BJ (cell line): ENCODE results near the gene CERS6. TPM values are rescaled to one million over a fixed set of nuclear protein-coding genes. Genes with fewer than 3 reads are reported as not detected.

ENCODE experiments used
- CTCF ChIA-PET: fragments of 350-600 bp; formaldehyde crosslinking; extraction: SDS; loops from one replicate; lab custom pipeline; 2021; ENCODE audit warnings: antibody characterized with exemption, inconsistent platforms; lab: Yijun Ruan, JAX
- POLR2A ChIA-PET: fragments of 300-600 bp; sonication (Branson Sonifier 250); formaldehyde crosslinking; extraction: SDS; loops from one replicate; lab custom pipeline; 2021; ENCODE audit warnings: antibody characterized with exemption; lab: Charles Lee
- DNase-seq: peaks from one replicate; pipeline ENCODE4 v3.0.0-alpha.2; 2011; ENCODE audit warnings: low read depth
- H3K27me3 ChIP-seq: 2 replicates; pipeline ENCODE4 v1.6.0; 2011; ENCODE audit warnings: low read length; ENCODE audit not compliant: control insufficient read depth, insufficient read depth
- H3K36me3 ChIP-seq: 2 replicates; pipeline ENCODE4 v1.5.1; 2011; ENCODE audit warnings: low read length; ENCODE audit not compliant: control insufficient read depth, insufficient read depth
- H3K4me3 ChIP-seq: 2 replicates; pipeline ENCODE4 v1.5.1; 2011; ENCODE audit warnings: low read depth, mild to moderate bottlenecking, control low read depth, low read length
- polyA plus RNA-seq: library from polyadenylated mRNA; depleted of rRNA; stranded (reverse); fragments of >200 nt; gene quantifications from 2 replicates; pipeline ENCODE4 v1.2.3, GENCODE V29; 2011
- TF ChIP-seq, protein P1 (sequence below): IDR thresholded peaks from 2 replicates; pipeline ENCODE4 v1.5.1; 2011; ENCODE audit warnings: low read depth, mild to moderate bottlenecking, control low read depth, inconsistent platforms, low read length, moderate library complexity; ENCODE audit not compliant: insufficient read depth

Gene CERS6
- polyA plus RNA-seq, 1 experiment, result 1.6 TPM

DNA sequence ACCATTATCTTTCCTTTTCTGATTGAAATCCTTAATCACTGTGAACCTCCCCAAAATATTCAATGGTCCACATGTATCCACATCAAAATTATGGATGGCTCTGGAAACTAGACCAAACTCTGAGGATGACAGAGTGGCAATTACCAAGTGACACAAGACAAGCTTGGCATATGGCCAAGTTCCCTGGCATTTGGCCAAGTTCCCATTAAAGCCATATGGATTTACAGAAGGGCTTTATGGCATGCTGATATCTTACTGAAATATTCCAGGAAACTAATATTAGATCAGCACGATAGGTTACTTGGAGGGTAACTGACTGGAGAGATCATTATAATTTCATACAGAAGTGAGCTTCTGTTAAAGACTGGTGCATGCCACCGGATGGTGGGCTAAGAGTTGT, 21.9 kb upstream of the CERS6 start:
- CTCF ChIA-PET, result interaction anchor here (0.6 kb wide), 1 partner anchor 9 kb away, joined by 3 read pairs; no protein-coding TSS in a partner anchor
- H3K36me3 ChIP-seq, result no peaks in the 10 kb centered on the region
- POLR2A ChIA-PET, result interaction anchor here (0.6 kb wide), 1 partner anchor 111 kb away, joined by 4 read pairs; no protein-coding TSS in a partner anchor
- TF ChIP-seq, protein P1, sequence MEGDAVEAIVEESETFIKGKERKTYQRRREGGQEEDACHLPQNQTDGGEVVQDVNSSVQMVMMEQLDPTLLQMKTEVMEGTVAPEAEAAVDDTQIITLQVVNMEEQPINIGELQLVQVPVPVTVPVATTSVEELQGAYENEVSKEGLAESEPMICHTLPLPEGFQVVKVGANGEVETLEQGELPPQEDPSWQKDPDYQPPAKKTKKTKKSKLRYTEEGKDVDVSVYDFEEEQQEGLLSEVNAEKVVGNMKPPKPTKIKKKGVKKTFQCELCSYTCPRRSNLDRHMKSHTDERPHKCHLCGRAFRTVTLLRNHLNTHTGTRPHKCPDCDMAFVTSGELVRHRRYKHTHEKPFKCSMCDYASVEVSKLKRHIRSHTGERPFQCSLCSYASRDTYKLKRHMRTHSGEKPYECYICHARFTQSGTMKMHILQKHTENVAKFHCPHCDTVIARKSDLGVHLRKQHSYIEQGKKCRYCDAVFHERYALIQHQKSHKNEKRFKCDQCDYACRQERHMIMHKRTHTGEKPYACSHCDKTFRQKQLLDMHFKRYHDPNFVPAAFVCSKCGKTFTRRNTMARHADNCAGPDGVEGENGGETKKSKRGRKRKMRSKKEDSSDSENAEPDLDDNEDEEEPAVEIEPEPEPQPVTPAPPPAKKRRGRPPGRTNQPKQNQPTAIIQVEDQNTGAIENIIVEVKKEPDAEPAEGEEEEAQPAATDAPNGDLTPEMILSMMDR, result no peak
- peaks cover 2% of the 10 kb centered on the region; the same call in 1 of the 2 replicates for H3K27me3 ChIP-seq
- no peak overlapping the region for H3K4me3 ChIP-seq
- DNase-seq, result no peak

DNA sequence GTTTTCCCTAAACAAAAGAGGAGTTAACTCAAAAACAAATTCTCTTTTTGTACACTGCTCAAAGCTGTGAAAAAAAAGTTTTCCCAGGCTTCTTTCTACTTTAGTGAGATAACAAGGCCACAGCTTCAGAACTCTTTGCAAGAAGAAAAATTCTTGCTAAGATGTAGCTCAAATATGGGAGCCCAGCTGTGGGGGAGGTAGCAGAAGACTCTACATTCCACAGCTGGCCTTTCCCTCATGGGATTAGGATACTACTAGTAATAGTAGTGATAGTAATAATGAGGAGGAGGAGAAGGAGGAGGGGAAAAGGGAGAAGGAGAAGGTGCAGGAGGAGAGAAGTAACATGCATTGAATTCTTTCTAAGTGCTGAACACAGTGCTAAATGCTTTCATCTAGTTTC, 19.2 kb upstream of the CERS6 start:
- no peak for DNase-seq
- POLR2A ChIA-PET, result no interaction called here
- Histone ChIP-seq H3K27me3 (peaks cover 2% of the 10 kb centered on the region; the same call in 1 of the 2 replicates), H3K4me3 (no peak overlapping the region), H3K36me3 (no peaks in the 10 kb centered on the region)
- CTCF ChIA-PET, result no interaction called here
- TF ChIP-seq, protein P1, result no peak

DNA sequence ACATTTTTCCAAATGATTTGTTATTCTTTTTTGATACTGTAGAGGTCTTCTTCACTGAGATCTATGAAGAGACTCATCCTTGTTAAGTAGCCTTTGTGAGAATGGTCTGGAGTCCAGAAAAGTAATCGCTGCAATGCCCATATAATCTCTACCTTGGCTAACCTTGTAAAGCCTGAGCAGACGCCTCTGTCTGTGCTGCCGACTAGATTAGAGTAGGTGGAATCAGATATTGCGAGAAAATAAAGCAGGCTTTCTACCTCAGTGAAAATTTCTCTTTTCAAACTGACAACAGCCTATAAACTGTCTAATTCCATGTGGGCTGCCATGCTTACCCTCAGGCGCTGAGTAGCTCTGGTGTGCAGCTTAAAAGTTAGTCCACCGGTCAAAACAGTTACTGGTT, 17.5 kb upstream of the CERS6 start:
- ChIA-PET POLR2A (no interaction called here), CTCF (no interaction called here)
- Histone ChIP-seq H3K4me3 (no peak overlapping the region), H3K27me3 (peaks cover 2% of the 10 kb centered on the region; the same call in 1 of the 2 replicates), H3K36me3 (no peaks in the 10 kb centered on the region)
- TF ChIP-seq, protein P1, result no peak
- DNase-seq, result no peak

DNA sequence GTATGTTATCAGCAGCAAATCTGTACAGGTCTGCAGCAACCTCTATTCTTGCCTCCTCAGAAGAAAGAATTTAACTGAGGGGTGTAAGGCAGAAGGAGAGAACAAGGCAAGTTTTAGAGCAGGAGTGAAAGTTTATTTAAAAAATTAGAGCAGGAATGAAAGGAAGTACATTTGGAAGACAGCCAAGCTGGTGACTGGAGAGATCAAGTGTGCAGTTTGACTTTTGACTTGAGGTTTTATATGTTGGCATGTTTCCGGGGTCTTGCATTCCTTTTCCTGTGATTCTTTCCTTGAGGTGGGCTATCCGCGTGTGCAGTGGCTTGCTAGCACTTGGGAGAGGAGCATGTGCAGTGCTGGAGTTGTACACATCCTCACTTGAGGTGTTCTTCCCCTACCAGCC, 16.5 kb upstream of the CERS6 start:
- H3K36me3 ChIP-seq, result no peaks in the 10 kb centered on the region
- no peak for DNase-seq
- TF ChIP-seq, protein P1, result no peak
- H3K4me3 ChIP-seq, result no peak overlapping the region
- ChIA-PET CTCF (no interaction called here), POLR2A (no interaction called here)
- peaks cover 2% of the 10 kb centered on the region; the same call in 1 of the 2 replicates for H3K27me3 ChIP-seq

DNA sequence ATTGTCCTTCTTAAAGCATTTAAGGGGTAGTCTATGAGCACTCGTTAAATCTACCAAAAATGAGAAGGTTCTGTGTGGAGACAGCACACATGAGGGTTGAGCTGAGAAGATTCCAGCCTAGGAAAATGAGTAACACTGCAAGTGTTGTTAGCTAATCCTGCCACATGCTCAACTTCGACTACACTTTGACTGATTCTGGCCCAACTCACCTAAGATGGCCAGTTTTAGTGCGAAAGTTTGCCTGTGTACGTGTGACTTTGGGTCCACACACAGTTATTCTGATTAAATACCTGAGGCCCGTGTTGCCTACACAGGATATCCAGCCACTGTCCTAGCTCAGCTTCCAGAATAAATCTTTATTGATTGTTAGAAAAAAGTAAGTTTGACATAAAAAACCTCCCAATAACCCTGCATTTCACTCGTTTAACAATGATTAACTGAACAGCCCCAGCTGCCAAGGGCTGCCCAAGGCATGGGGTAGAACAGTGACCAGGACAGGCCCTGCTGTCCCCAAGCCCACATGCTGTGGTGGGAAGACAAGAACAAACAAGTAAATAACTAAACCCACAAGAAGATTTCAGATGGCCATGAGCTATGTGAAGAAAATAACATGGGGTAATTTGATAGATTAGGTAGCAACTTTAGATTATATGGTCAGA, 14.7 kb upstream of the CERS6 start:
- Histone ChIP-seq H3K4me3 (no peak overlapping the region), H3K36me3 (no peaks in the 10 kb centered on the region), H3K27me3 (peaks cover 2% of the 10 kb centered on the region; the same call in 1 of the 2 replicates)
- ChIA-PET CTCF (interaction anchor here (0.6 to 1.1 kb wide), 3 partner anchors 9 to 98 kb away, joined by 3 read pairs; partner anchors contain the start of gene CERS6), POLR2A (no interaction called here)
- TF ChIP-seq, protein P1, result no peak
- no peak for DNase-seq
